Duodenal mucosa (tissue), 2 donors: ENCODE results near the gene ABLIM2.
A peak's percentile ranks its signal among the peaks of the same experiment; 100 is the strongest.

ENCODE experiments used
- H3K27ac ChIP-seq: one replicate; pipeline ENCODE4 v1.7.0; 2013; ENCODE audit warnings: low read depth, low read length
- H3K27me3 ChIP-seq, 2 donors: one replicate each; pipeline ENCODE4 v1.7.0; 2013; ENCODE audit warnings: low read length in 2 of 2, control low read depth in 1 of 2; ENCODE audit not compliant: insufficient read depth in 2 of 2, control insufficient read depth in 1 of 2
- H3K36me3 ChIP-seq, 2 donors: one replicate each; pipeline ENCODE4 v1.7.0; 2013; ENCODE audit warnings: low read length in 2 of 2, control low read depth in 1 of 2; ENCODE audit not compliant: insufficient read depth in 2 of 2, control insufficient read depth in 1 of 2
- H3K4me1 ChIP-seq, 2 donors: one replicate each; pipeline ENCODE4 v1.7.0; 2013; ENCODE audit warnings: low read length in 2 of 2, control low read depth in 1 of 2; ENCODE audit not compliant: insufficient read depth in 2 of 2, control insufficient read depth in 1 of 2
- H3K4me3 ChIP-seq, 2 donors: one replicate each; pipeline ENCODE4 v1.7.0; 2013; ENCODE audit warnings: low read length in 2 of 2, low read depth in 1 of 2
- H3K9ac ChIP-seq, 2 donors: one replicate each; pipeline ENCODE4 v1.7.0; 2013; ENCODE audit warnings: low read length in 2 of 2, low read depth in 1 of 2
- H3K9me3 ChIP-seq, 2 donors: one replicate each; pipeline ENCODE4 v1.7.0; 2013; ENCODE audit warnings: low read length in 2 of 2, control low read depth in 1 of 2; ENCODE audit not compliant: control insufficient read depth in 1 of 2

ABLIM2 gene

GRCh38 chr4:8117278-8117682 is 41.3 kb downstream of the ABLIM2 start:
- no peak overlapping the region for H3K4me3 ChIP-seq
- H3K9me3 ChIP-seq, result no peaks in the 10 kb centered on the region
- H3K4me1 ChIP-seq, result peaks cover 19 to 24% of the 10 kb centered on the region in 2 donors
- no peaks in the 10 kb centered on the region for H3K36me3 ChIP-seq
- no peaks in the 10 kb centered on the region for H3K27me3 ChIP-seq
- H3K9ac ChIP-seq, result no peak overlapping the region
- no peak overlapping the region for H3K27ac ChIP-seq

GRCh38 chr4:8115916-8116315 is 42.7 kb downstream of the ABLIM2 start:
- Histone ChIP-seq H3K27ac (no peak overlapping the region), H3K27me3 (no peaks in the 10 kb centered on the region), H3K4me3 (no peak overlapping the region), H3K4me1 (peaks cover 19 to 24% of the 10 kb centered on the region in 2 donors), H3K9ac (no peak overlapping the region), H3K9me3 (no peaks in the 10 kb centered on the region), H3K36me3 (no peaks in the 10 kb centered on the region)

GRCh38 chr4:8115203-8115520 is 43.5 kb downstream of the ABLIM2 start:
- H3K9ac ChIP-seq, result no peak overlapping the region
- no peak overlapping the region for H3K4me3 ChIP-seq
- no peaks in the 10 kb centered on the region for H3K9me3 ChIP-seq
- no peak overlapping the region for H3K27ac ChIP-seq
- peaks cover 19 to 24% of the 10 kb centered on the region in 2 donors for H3K4me1 ChIP-seq
- H3K36me3 ChIP-seq, result no peaks in the 10 kb centered on the region
- H3K27me3 ChIP-seq, result no peaks in the 10 kb centered on the region

- Histone ChIP-seq H3K4me1 (peaks cover 19 to 24% of the 10 kb centered on the region in 2 donors), H3K4me3 (no peak overlapping the region), H3K9ac (no peak overlapping the region), H3K36me3 (no peaks in the 10 kb centered on the region), H3K27me3 (no peaks in the 10 kb centered on the region), H3K9me3 (no peaks in the 10 kb centered on the region), H3K27ac (no peak overlapping the region)
These were observed 44.0 kb downstream of the ABLIM2 start for GRCh38 chr4:8114456-8115202.

GRCh38 chr4:8113611-8114377 is 44.8 kb downstream of the ABLIM2 start:
- Histone ChIP-seq H3K27me3 (no peaks in the 10 kb centered on the region), H3K9me3 (no peaks in the 10 kb centered on the region), H3K36me3 (no peaks in the 10 kb centered on the region), H3K9ac (peak overlapping the region in 1 of 2 donors; percentile 15), H3K27ac (no peak overlapping the region), H3K4me3 (peak overlapping the region in 1 of 2 donors; percentile 4), H3K4me1 (peaks cover 19 to 24% of the 10 kb centered on the region in 2 donors)

GRCh38 chr4:8112672-8113071 is 45.9 kb downstream of the ABLIM2 start:
- Histone ChIP-seq H3K4me3 (no peak overlapping the region), H3K27me3 (no peaks in the 10 kb centered on the region), H3K4me1 (peaks cover 19 to 35% of the 10 kb centered on the region in 2 donors), H3K9me3 (no peaks in the 10 kb centered on the region), H3K27ac (no peak overlapping the region), H3K36me3 (no peaks in the 10 kb centered on the region), H3K9ac (no peak overlapping the region)

GRCh38 chr4:8112036-8112576 is 46.5 kb downstream of the ABLIM2 start:
- Histone ChIP-seq H3K27me3 (no peaks in the 10 kb centered on the region), H3K36me3 (no peaks in the 10 kb centered on the region)

GRCh38 chr4:8110071-8110986 is 48.3 kb downstream of the ABLIM2 start:
- Histone ChIP-seq H3K9ac (no peak overlapping the region), H3K27ac (no peak overlapping the region), H3K9me3 (no peaks in the 10 kb centered on the region)

More at GRCh38 chr4:8112036-8112576, 46.5 kb downstream of the ABLIM2 start:
- Histone ChIP-seq H3K9ac (no peak overlapping the region), H3K9me3 (no peaks in the 10 kb centered on the region), H3K4me1 (peaks cover 19 to 36% of the 10 kb centered on the region in 2 donors), H3K4me3 (no peak overlapping the region), H3K27ac (no peak overlapping the region)

GRCh38 chr4:8109406-8110065 is 49.1 kb downstream of the ABLIM2 start:
- peaks cover 17 to 32% of the 10 kb centered on the region in 2 donors for H3K4me1 ChIP-seq
- H3K4me3 ChIP-seq, result no peak overlapping the region
- H3K27me3 ChIP-seq, result no peaks in the 10 kb centered on the region
- H3K9me3 ChIP-seq, result no peaks in the 10 kb centered on the region
- no peak overlapping the region for H3K9ac ChIP-seq
- H3K36me3 ChIP-seq, result no peaks in the 10 kb centered on the region
- H3K27ac ChIP-seq, result no peak overlapping the region

More at GRCh38 chr4:8110071-8110986, 48.3 kb downstream of the ABLIM2 start:
- Histone ChIP-seq H3K4me3 (no peak overlapping the region), H3K27me3 (no peaks in the 10 kb centered on the region), H3K36me3 (no peaks in the 10 kb centered on the region), H3K4me1 (peaks cover 19 to 36% of the 10 kb centered on the region in 2 donors)
